Spleen (tissue), 11 donors: ENCODE measurements around the gene NUAK2. TPM values are rescaled to one million over a fixed set of nuclear protein-coding genes. Genes with fewer than 3 reads are reported as not detected.

ENCODE experiments used
- DNase-seq: peaks from one replicate; pipeline ENCODE4 v3.0.0-alpha.2; 2020
- H3K27ac ChIP-seq, 8 donors: fragments of 200-600 bp; sonication (generic) in 7 of 8; 1 replicate in 4 of 8; 2 replicates in 4 of 8; pipeline versions ENCODE4 v1.5.0 to v1.8.0; 2016 to 2021; ENCODE audit warnings: inconsistent platforms in 4 of 8, mild to moderate bottlenecking in 4 of 8, moderate library complexity in 1 of 8
- H3K27me3 ChIP-seq, 7 donors: fragments of 200-600 bp; sonication (generic) in 6 of 7; replicated peaks in 1 of 7; 1 replicate in 4 of 7; 2 replicates in 3 of 7; pipeline versions ENCODE4 v1.5.0 to v1.8.0; 2016 to 2021; ENCODE audit warnings: inconsistent platforms in 3 of 7, mild to moderate bottlenecking in 1 of 7
- H3K36me3 ChIP-seq, 6 donors: fragments of 200-600 bp; sonication (generic) in 5 of 6; 1 replicate in 4 of 6; 2 replicates in 2 of 6; pipeline versions ENCODE4 v1.5.0 to v1.8.0; 2016 to 2021; ENCODE audit warnings: inconsistent platforms in 2 of 6
- H3K4me1 ChIP-seq, 6 donors: fragments of 200-600 bp; sonication (generic) in 5 of 6; 1 replicate in 3 of 6; 2 replicates in 3 of 6; pipeline versions ENCODE4 v1.5.0 to v1.8.0; 2016 to 2021; ENCODE audit warnings: inconsistent platforms in 3 of 6
- H3K4me3 ChIP-seq, 8 donors: fragments of 200-600 bp; sonication (generic) in 7 of 8; 1 replicate in 4 of 8; 2 replicates in 4 of 8; pipeline versions ENCODE4 v1.5.0 to v1.8.0; 2016 to 2021; ENCODE audit warnings: inconsistent platforms in 4 of 8, mild to moderate bottlenecking in 4 of 8, moderate library complexity in 2 of 8
- H3K9me3 ChIP-seq, 8 donors: fragments of 200-600 bp; sonication (generic) in 7 of 8; 1 replicate in 4 of 8; 2 replicates in 4 of 8; pipeline versions ENCODE4 v1.5.0 to v1.8.0; 2016 to 2021; ENCODE audit warnings: inconsistent platforms in 4 of 8
- CTCF ChIP-seq, 11 experiments: fragments of 200-600 bp in 7 of 11; fragments of 450-650 bp in 4 of 11; sonication (generic) in 4 of 11; IDR thresholded peaks in 8 of 11; conservative IDR thresholded peaks in 3 of 11; 1 replicate in 7 of 11; 2 replicates in 4 of 11; pipeline versions ENCODE4 v1.4.0 to v1.8.0; 2016 to 2021; ENCODE audit warnings: antibody characterized with exemption in 11 of 11, inconsistent platforms in 4 of 11, mild to moderate bottlenecking in 1 of 11
- POLR2A ChIP-seq, 3 donors: fragments of 450-650 bp; IDR thresholded peaks; one replicate each; pipeline ENCODE4 v1.5.1; 2017; ENCODE audit warnings: antibody characterized with exemption in 3 of 3, mild to moderate bottlenecking in 1 of 3
- POLR2AphosphoS5 ChIP-seq, 3 donors: sonication (generic); formaldehyde crosslinking; IDR thresholded peaks; one replicate each; pipeline ENCODE4 v1.5.1; 2017; ENCODE audit warnings: antibody characterized with exemption in 3 of 3
- WGBS, 5 donors: extraction: QIAGEN DNeasy Blood & Tissue Kit in 3 of 5; methylation state at CpG; one replicate each; pipeline versions ENCODE4 v1.1.5 to v1.1.7; 2013 to 2018; 5-methylcytosine and 5-hydroxymethylcytosine counted together
- intact Hi-C: fragments of 100-400 bp; cut with DNase I; formaldehyde crosslinking; loops from one replicate; pipeline ENCODE4 v1.15.0; 2023; ENCODE audit warnings: low total_unique reads
- polyA plus RNA-seq, 3 donors: library from polyadenylated mRNA; stranded (reverse); fragments of 200-250 nt; gene quantifications; one replicate each; pipeline ENCODE4 v1.2.1, GENCODE V29; 2013
- total RNA-seq, 7 donors: library from RNA; depleted of rRNA in 3 of 7; stranded (reverse); fragments of >200 nt in 3 of 7; fragmentation: NEBNext Ultra II Directional in 4 of 7; extraction: Animal tissue kit (Norgen Biotek cat#: 25700) in 4 of 7; gene quantifications; one replicate each; pipeline versions ENCODE4 v1.1.0 to v1.2.1, GENCODE V29; 2016 to 2021
- donor health status: healthy with polysubstance abuse.
- donor health status: DM: no; HTN: no; CAD: no; lungs with moderate emphysema.
- donor health status: DM: no; HTN: no; CAD: no.
- donor health status: Bipolar disorder and iron deficiency.
- donor health status: healthy.
- donor health status: DM: no; HTN: no; CAD: no.
- donor health status: DM: yes; HTN: yes; CAD: no.

The NUAK2 gene
- total and polyA plus RNA-seq, 10 donors = 5.7 to 32.7 (median 19.1) TPM

GRCh38 chr1:205259998-205260397, 61.5 kb downstream of the NUAK2 start:
- Histone ChIP-seq H3K36me3 (no peaks in the 10 kb centered on the region), H3K27me3 (no peaks in the 10 kb centered on the region), H3K4me3 (no peak overlapping the region), H3K9me3 (no peaks in the 10 kb centered on the region), H3K27ac (no peak overlapping the region), H3K4me1 (peaks cover 0 to 52% (median 25%) of the 10 kb centered on the region in 6 donors)
- DNase-seq = no peak
- WGBS, 5 donors = 77 to 88% (median 85%) methylated on average over 1 of the region's 1 CpG
- TF ChIP-seq POLR2AphosphoS5 (IDR thresholded peaks at IDR 0.05) = no peak
- intact Hi-C loops = loop anchor here (5.0 kb wide), 1 partner anchor 278 kb away; no protein-coding TSS in a partner anchor

GRCh38 chr1:205259324-205259832, 62.2 kb downstream of the NUAK2 start:
- Histone ChIP-seq H3K27ac (no peak overlapping the region), H3K27me3 (no peaks in the 10 kb centered on the region)
- no peak for DNase-seq

GRCh38 chr1:205258719-205259118, 62.8 kb downstream of the NUAK2 start:
- Histone ChIP-seq H3K36me3 (no peaks in the 10 kb centered on the region), H3K4me3 (peak overlapping the region in 1 of 8 donors; percentile 12), H3K27me3 (no peaks in the 10 kb centered on the region), H3K9me3 (no peaks in the 10 kb centered on the region), H3K4me1 (peaks cover 0 to 52% (median 25%) of the 10 kb centered on the region in 6 donors), H3K27ac (no peak overlapping the region)
- no peak for TF ChIP-seq POLR2AphosphoS5 (IDR thresholded peaks at IDR 0.05)
- no peak for TF ChIP-seq CTCF (IDR thresholded peaks at IDR 0.05 in 8 of 11, conservative IDR thresholded peaks at IDR 0.05 in 3 of 11)
- TF ChIP-seq POLR2A (IDR thresholded peaks at IDR 0.05) = no peak
- WGBS, 5 donors = 84 to 93% (median 87%) methylated on average over 7 to 8 of the region's 8 CpGs
- intact Hi-C loops = loop anchor here (5.0 kb wide), 1 partner anchor 276 kb away; no protein-coding TSS in a partner anchor
- no peak for DNase-seq

More at GRCh38 chr1:205259324-205259832, 62.2 kb downstream of the NUAK2 start:
- Histone ChIP-seq H3K9me3 (no peaks in the 10 kb centered on the region), H3K4me1 (peaks cover 0 to 52% (median 25%) of the 10 kb centered on the region in 6 donors), H3K4me3 (peak overlapping the region in 1 of 8 donors; percentile 12), H3K36me3 (no peaks in the 10 kb centered on the region)
- TF ChIP-seq CTCF (IDR thresholded peaks at IDR 0.05 in 8 of 11, conservative IDR thresholded peaks at IDR 0.05 in 3 of 11) (no peak), POLR2AphosphoS5 (IDR thresholded peaks at IDR 0.05) (peak in 1 of 3 donors; percentile 46), POLR2A (IDR thresholded peaks at IDR 0.05) (no peak)
- WGBS, 5 donors = 33 to 68% (median 56%) methylated on average over 10 of the region's 10 CpGs
- intact Hi-C loops = loop anchor here (5.0 kb wide), 1 partner anchor 277 kb away; no protein-coding TSS in a partner anchor

- TF ChIP-seq POLR2AphosphoS5 (IDR thresholded peaks at IDR 0.05) = no peak
- no peak for TF ChIP-seq POLR2A (IDR thresholded peaks at IDR 0.05)
- no peak for TF ChIP-seq CTCF (IDR thresholded peaks at IDR 0.05 in 8 of 11, conservative IDR thresholded peaks at IDR 0.05 in 3 of 11)
- H3K36me3 ChIP-seq = no peaks in the 10 kb centered on the region
- intact Hi-C loops = loop anchor here (5.0 kb wide), 1 partner anchor 276 kb away; no protein-coding TSS in a partner anchor
- peaks cover 0 to 52% (median 25%) of the 10 kb centered on the region in 6 donors for H3K4me1 ChIP-seq
- DNase-seq = no peak
- 64 to 74% (median 66%) methylated on average over 5 to 7 of the region's 7 CpGs for WGBS, 5 donors
- H3K4me3 ChIP-seq = peak overlapping the region in 1 of 8 donors; percentile 17
- no peak overlapping the region for H3K27ac ChIP-seq
- no peaks in the 10 kb centered on the region for H3K27me3 ChIP-seq
- no peaks in the 10 kb centered on the region for H3K9me3 ChIP-seq
Measured at GRCh38 chr1:205258261-205258691, 63.3 kb downstream of the NUAK2 start.
